ENCODE data around the gene PRKCI.

Gene PRKCI

DNA sequence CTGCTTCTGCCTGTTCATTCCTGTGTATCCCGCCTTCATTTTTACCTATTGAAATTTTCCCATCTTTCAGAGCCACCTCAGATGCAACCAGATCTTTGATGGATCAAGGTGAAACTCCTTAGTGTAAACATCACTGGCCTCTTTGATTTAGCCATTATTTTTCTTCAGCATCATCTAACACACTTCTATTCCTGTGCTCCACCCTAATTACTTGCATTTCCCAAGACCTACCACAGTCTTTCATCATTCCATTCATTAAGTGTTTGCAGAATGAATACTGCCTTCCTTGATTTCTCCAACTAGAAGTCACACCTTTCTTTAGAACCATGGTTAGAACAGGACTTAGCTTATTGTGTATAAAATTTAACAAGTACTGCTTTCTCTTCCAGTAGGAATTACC is 79.8 kb downstream of the PRKCI start:
- Histone ChIP-seq H4K5ac (ENCODE audit: low read length) (no peak overlapping the region), H3K79me1 (ENCODE audit: low read length) (no peaks in the 10 kb centered on the region), H2BK120ac (ENCODE audit: low read depth, low read length) (no peak overlapping the region), H3K27ac (ENCODE audit: low read depth, low read length) (no peak overlapping the region), H4K8ac (ENCODE audit: low read depth, low read length) (no peak overlapping the region), H3K56ac (ENCODE audit: low read length) (no peak overlapping the region), H3K4me2 (ENCODE audit: low read length) (no peak overlapping the region), H3K27me3 (ENCODE audit: insufficient read depth, low read length, poor library complexity) (no peaks in the 10 kb centered on the region), H2BK15ac (replicated peaks; ENCODE audit: low read depth) (no peak overlapping the region), H3K4me1 (ENCODE audit: control insufficient read depth, low read depth, low read length) (no peaks in the 10 kb centered on the region), H2AK5ac (ENCODE audit: low read length) (no peak overlapping the region), H2BK5ac (ENCODE audit: low read length) (no peak overlapping the region), H3K18ac (ENCODE audit: low read length) (no peak overlapping the region), H3K9ac (ENCODE audit: low read length) (no peak overlapping the region), H3K23ac (ENCODE audit: low read length) (no peak overlapping the region), H3K79me2 (ENCODE audit: control insufficient read depth, insufficient read depth, low read length) (no peaks in the 10 kb centered on the region), H3K4ac (ENCODE audit: low read depth, low read length) (no peak overlapping the region), H3K36me3 (ENCODE audit: control insufficient read depth, insufficient read depth, low read length) (peaks cover 3% of the 10 kb centered on the region), H3K4me3 (ENCODE audit: low read length) (no peak overlapping the region)
- DNase-seq: no peak
- no CpG with 5 or more reads among the region's 1 CpG for WGBS (ENCODE audit: extremely low coverage, insufficient coverage, low lambda C conversion rate)

DNA sequence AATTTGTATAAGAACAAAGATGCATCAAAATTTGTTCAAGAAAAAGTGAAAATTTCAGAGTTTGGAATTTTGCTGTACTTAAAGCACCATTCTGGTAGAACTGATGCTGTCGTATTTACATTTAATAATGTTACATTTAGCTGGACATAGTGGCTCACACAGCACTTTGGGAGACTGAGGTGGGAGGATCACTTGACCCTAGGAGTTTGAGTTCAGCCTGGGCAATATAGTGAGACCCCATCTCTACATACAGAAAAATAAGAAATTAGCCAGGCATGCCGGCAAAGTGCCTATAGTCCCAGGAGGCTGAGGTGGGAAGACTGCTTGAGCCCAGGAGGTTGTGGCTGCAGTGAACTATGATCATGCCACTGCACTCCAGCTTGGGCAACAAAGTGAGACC is 83.8 kb downstream of the PRKCI start:
- H3K27me3 ChIP-seq (ENCODE audit: insufficient read depth, low read length, poor library complexity): no peaks in the 10 kb centered on the region
- WGBS (ENCODE audit: extremely low coverage, insufficient coverage, low lambda C conversion rate): no CpG with 5 or more reads among the region's 2 CpGs
- H3K56ac ChIP-seq (ENCODE audit: low read length): no peak overlapping the region
- H3K4ac ChIP-seq (ENCODE audit: low read depth, low read length): no peak overlapping the region
- H3K23ac ChIP-seq (ENCODE audit: low read length): no peak overlapping the region
- H3K9ac ChIP-seq (ENCODE audit: low read length): no peak overlapping the region
- no peak overlapping the region for H2AK5ac ChIP-seq (ENCODE audit: low read length)
- H2BK15ac ChIP-seq (replicated peaks; ENCODE audit: low read depth): no peak overlapping the region
- DNase-seq: no peak
- H4K8ac ChIP-seq (ENCODE audit: low read depth, low read length): no peak overlapping the region
- no peak overlapping the region for H2BK5ac ChIP-seq (ENCODE audit: low read length)
- H2BK120ac ChIP-seq (ENCODE audit: low read depth, low read length): no peak overlapping the region
- no peak overlapping the region for H3K27ac ChIP-seq (ENCODE audit: low read depth, low read length)
- H3K36me3 ChIP-seq (ENCODE audit: control insufficient read depth, insufficient read depth, low read length): peaks cover 3% of the 10 kb centered on the region
- no peaks in the 10 kb centered on the region for H3K4me1 ChIP-seq (ENCODE audit: control insufficient read depth, low read depth, low read length)
- H3K79me1 ChIP-seq (ENCODE audit: low read length): no peaks in the 10 kb centered on the region
- H3K79me2 ChIP-seq (ENCODE audit: control insufficient read depth, insufficient read depth, low read length): no peaks in the 10 kb centered on the region
- H3K4me2 ChIP-seq (ENCODE audit: low read length): no peak overlapping the region
- H3K18ac ChIP-seq (ENCODE audit: low read length): no peak overlapping the region
- no peak overlapping the region for H4K5ac ChIP-seq (ENCODE audit: low read length)
- no peak overlapping the region for H3K4me3 ChIP-seq (ENCODE audit: low read length)

DNA sequence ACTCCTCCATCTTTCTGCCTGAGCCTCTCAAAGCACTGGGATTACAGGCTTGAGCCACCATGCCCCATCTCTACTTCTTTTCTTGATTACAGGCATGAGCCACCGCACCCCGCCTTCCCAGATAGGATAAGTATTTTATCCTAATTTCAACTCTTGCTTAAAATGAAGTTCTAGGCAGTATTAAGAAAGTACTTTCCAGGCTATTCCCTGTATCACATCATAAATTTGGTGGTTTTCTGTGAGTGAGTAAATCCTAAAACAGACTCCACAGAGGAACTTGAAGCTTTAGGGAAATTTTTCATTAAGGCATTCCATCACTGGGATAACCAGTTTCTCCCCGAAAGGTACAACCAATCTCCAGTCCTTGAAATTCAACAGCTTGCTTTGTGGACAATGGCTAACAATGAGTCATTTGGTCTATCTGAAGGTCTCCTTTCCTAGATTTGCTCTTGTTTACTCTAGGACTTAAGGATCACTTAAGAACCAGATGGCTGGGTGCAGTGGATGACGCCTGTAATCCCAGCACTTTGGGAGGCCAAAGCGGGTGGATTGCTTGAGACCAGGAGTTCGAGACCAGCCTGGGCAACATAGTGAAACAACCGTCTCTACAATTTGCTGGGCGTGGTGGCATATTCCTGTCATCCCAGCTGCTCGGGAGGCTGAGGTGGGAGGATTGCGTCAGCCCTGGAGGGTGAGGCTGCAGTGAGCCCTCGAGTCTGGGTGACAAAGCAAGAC is 85.6 kb downstream of the PRKCI start:
- no peak overlapping the region for H3K18ac ChIP-seq (ENCODE audit: low read length)
- no peak overlapping the region for H3K56ac ChIP-seq (ENCODE audit: low read length)
- H3K79me2 ChIP-seq (ENCODE audit: control insufficient read depth, insufficient read depth, low read length): no peaks in the 10 kb centered on the region
- H3K4me2 ChIP-seq (ENCODE audit: low read length): no peak overlapping the region
- H2BK15ac ChIP-seq (replicated peaks; ENCODE audit: low read depth): no peak overlapping the region
- no peak overlapping the region for H4K8ac ChIP-seq (ENCODE audit: low read depth, low read length)
- no peaks in the 10 kb centered on the region for H3K79me1 ChIP-seq (ENCODE audit: low read length)
- no peak overlapping the region for H3K23ac ChIP-seq (ENCODE audit: low read length)
- H3K36me3 ChIP-seq (ENCODE audit: control insufficient read depth, insufficient read depth, low read length): no peaks in the 10 kb centered on the region
- no peak overlapping the region for H2AK5ac ChIP-seq (ENCODE audit: low read length)
- H3K27ac ChIP-seq (ENCODE audit: low read depth, low read length): no peak overlapping the region
- WGBS (ENCODE audit: extremely low coverage, insufficient coverage, low lambda C conversion rate): no CpG with 5 or more reads among the region's 11 CpGs
- H2BK120ac ChIP-seq (ENCODE audit: low read depth, low read length): no peak overlapping the region
- H3K9ac ChIP-seq (ENCODE audit: low read length): no peak overlapping the region
- no peaks in the 10 kb centered on the region for H3K27me3 ChIP-seq (ENCODE audit: insufficient read depth, low read length, poor library complexity)
- peak; percentile 86 for DNase-seq
- no peak overlapping the region for H4K5ac ChIP-seq (ENCODE audit: low read length)
- no peak overlapping the region for H2BK5ac ChIP-seq (ENCODE audit: low read length)
- H3K4me3 ChIP-seq (ENCODE audit: low read length): no peak overlapping the region
- H3K4me1 ChIP-seq (ENCODE audit: control insufficient read depth, low read depth, low read length): no peaks in the 10 kb centered on the region
- H3K4ac ChIP-seq (ENCODE audit: low read depth, low read length): no peak overlapping the region

DNA sequence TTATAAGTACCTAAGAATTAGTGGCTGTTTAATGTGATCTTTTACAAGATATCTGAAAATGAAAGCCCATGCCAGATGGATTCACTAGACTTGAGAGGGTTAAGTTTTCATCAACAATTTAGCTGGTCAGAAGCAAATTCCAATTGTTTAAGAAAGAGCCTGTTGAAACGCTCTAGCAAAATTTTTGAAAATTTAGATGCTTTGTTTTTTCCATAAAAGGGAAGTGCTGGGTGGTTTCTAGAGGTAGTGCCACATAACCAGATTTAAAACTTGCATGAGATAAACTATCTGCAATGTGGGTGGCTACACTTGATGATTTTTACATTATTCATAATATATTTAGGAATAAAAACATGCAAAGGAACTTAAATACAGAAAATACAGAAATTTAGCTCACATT is 86.8 kb downstream of the PRKCI start:
- Histone ChIP-seq H3K4me1 (ENCODE audit: control insufficient read depth, low read depth, low read length) (no peaks in the 10 kb centered on the region), H3K9ac (ENCODE audit: low read length) (no peak overlapping the region), H3K4me2 (ENCODE audit: low read length) (no peak overlapping the region), H3K36me3 (ENCODE audit: control insufficient read depth, insufficient read depth, low read length) (no peaks in the 10 kb centered on the region), H2AK5ac (ENCODE audit: low read length) (no peak overlapping the region), H3K79me1 (ENCODE audit: low read length) (no peaks in the 10 kb centered on the region), H2BK15ac (replicated peaks; ENCODE audit: low read depth) (no peak overlapping the region), H4K8ac (ENCODE audit: low read depth, low read length) (no peak overlapping the region), H3K27ac (ENCODE audit: low read depth, low read length) (no peak overlapping the region), H3K4me3 (ENCODE audit: low read length) (no peak overlapping the region), H3K79me2 (ENCODE audit: control insufficient read depth, insufficient read depth, low read length) (no peaks in the 10 kb centered on the region), H3K18ac (ENCODE audit: low read length) (no peak overlapping the region), H3K56ac (ENCODE audit: low read length) (no peak overlapping the region), H2BK120ac (ENCODE audit: low read depth, low read length) (no peak overlapping the region), H3K4ac (ENCODE audit: low read depth, low read length) (no peak overlapping the region), H2BK5ac (ENCODE audit: low read length) (no peak overlapping the region), H3K27me3 (ENCODE audit: insufficient read depth, low read length, poor library complexity) (no peaks in the 10 kb centered on the region), H3K23ac (ENCODE audit: low read length) (no peak overlapping the region), H4K5ac (ENCODE audit: low read length) (no peak overlapping the region)
- DNase-seq: no peak
- WGBS (ENCODE audit: extremely low coverage, insufficient coverage, low lambda C conversion rate): no CpG with 5 or more reads among the region's 1 CpG

DNA sequence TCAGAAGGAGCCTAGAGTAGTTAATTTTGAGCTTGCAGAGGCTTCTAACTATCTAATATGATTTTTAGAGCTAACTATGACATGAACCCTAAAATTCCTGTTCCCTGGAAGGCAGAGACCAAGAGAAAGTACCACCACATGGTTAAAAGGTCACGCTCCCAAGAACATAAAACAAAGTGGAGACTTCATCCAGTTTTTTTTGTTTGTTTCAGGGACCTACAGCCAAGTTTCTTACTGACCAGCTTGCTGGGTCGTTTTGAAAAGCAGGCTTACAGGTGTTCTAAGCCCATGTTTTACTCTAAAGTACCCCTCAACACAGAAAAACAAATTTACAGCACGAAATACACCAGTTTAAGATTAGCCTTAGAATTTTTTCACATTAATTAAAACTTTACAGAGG is 95.7 kb downstream of the PRKCI start:
- no CpG with 5 or more reads among the region's 3 CpGs for WGBS (ENCODE audit: extremely low coverage, insufficient coverage, low lambda C conversion rate)

More for the DNA sequence above, 95.7 kb downstream of the PRKCI start:
- Histone ChIP-seq H2BK15ac (replicated peaks; ENCODE audit: low read depth) (peak overlapping the region; percentile 93), H3K36me3 (ENCODE audit: control insufficient read depth, insufficient read depth, low read length) (no peaks in the 10 kb centered on the region), H3K27ac (ENCODE audit: low read depth, low read length) (no peak overlapping the region), H3K79me1 (ENCODE audit: low read length) (no peaks in the 10 kb centered on the region), H3K18ac (ENCODE audit: low read length) (no peak overlapping the region), H3K79me2 (ENCODE audit: control insufficient read depth, insufficient read depth, low read length) (no peaks in the 10 kb centered on the region), H4K5ac (ENCODE audit: low read length) (no peak overlapping the region), H2AK5ac (ENCODE audit: low read length) (no peak overlapping the region), H3K4me2 (ENCODE audit: low read length) (no peak overlapping the region), H4K8ac (ENCODE audit: low read depth, low read length) (no peak overlapping the region), H2BK5ac (ENCODE audit: low read length) (no peak overlapping the region), H3K27me3 (ENCODE audit: insufficient read depth, low read length, poor library complexity) (no peaks in the 10 kb centered on the region), H3K56ac (ENCODE audit: low read length) (no peak overlapping the region), H3K23ac (ENCODE audit: low read length) (no peak overlapping the region), H3K4ac (ENCODE audit: low read depth, low read length) (no peak overlapping the region), H3K4me3 (ENCODE audit: low read length) (no peak overlapping the region), H2BK120ac (ENCODE audit: low read depth, low read length) (no peak overlapping the region), H3K9ac (ENCODE audit: low read length) (no peak overlapping the region), H3K4me1 (ENCODE audit: control insufficient read depth, low read depth, low read length) (peaks cover 4% of the 10 kb centered on the region)
- DNase-seq: no peak
